Dedifferentiated amniotic fluid mesenchymal stem cell (primary cell): ENCODE results near the gene KCNIP1.

ENCODE experiments used
- DNase-seq: peaks from one replicate; pipeline ENCODE4 v3.0.0-alpha.2; 2016; ENCODE audit errors: extremely low spot score

The KCNIP1 gene

DNA sequence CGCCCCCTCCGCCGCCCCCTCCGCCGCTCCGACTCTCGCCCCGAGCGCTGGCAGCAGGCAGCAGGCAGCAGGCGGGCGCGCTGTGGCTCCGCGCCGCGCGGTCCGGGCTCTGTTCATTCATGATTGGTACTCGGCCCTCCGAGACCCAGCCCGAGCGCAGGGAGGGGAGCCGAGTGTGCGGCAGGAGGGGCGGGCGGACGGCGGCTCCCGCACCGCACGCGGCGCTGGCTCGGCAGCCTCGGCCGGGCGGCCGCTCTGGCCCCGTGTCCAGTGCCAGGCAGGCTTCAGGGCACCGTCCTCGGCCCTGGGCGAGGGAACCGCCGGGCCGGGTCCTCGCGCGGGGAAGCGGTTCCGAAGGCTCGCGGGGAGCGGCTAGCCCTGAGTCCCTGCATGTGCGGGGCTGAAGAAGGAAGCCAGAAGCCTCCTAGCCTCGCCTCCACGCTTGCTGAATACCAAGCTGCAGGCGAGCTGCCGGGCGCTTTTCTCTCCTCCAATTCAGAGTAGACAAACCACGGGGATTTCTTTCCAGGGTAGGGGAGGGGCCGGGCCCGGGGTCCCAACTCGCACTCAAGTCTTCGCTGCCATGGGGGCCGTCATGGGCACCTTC is at the start of gene KCNIP1:
Gene KCNIP1, plus strand, starts transcription at position 31 of the 607 bp plus-strand sequence.
- DNase-seq: no peak

DNA sequence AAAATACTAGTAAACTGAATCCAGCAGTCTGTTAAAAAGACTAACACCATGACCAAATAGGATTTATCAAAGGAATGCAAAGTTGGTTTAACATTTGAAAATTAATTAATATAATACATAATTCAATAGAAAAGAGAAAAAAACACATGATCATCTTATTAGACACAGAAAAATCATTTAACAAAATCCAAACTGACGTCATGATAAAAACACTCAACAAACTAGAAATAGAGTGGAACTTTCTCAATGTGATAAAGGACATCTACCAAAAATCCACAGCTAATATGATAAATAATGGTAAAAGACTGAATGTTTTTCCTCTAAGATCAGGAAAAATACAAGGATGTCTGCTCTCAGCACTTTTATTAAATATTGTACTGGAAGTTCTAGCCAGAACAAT is 40.4 kb upstream of the KCNIP1 start:
- DNase-seq: no peak

- DNase-seq: no peak
Observed at GRCh38 chr5:170464280-170465127, 39.3 kb upstream of the KCNIP1 start.

DNA sequence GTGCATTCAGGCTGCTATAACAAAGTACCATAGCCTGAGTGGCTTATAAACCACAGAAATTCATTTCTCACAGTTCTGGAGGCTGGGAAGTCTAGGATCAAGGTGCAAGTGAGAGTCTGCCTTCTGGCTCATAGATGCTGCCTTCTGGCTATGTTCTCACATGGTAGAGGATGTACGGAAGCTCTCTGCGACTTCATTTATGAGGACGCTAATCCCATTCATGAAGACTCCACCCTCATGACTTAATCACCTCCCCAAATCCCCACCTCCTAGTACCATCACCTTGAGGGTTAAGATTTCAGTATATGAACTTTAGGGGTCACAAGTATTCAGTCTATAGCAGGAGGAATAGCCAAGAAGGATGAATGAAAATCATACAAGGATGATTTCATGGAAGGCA is 37.3 kb upstream of the KCNIP1 start:
- DNase-seq: no peak

DNA sequence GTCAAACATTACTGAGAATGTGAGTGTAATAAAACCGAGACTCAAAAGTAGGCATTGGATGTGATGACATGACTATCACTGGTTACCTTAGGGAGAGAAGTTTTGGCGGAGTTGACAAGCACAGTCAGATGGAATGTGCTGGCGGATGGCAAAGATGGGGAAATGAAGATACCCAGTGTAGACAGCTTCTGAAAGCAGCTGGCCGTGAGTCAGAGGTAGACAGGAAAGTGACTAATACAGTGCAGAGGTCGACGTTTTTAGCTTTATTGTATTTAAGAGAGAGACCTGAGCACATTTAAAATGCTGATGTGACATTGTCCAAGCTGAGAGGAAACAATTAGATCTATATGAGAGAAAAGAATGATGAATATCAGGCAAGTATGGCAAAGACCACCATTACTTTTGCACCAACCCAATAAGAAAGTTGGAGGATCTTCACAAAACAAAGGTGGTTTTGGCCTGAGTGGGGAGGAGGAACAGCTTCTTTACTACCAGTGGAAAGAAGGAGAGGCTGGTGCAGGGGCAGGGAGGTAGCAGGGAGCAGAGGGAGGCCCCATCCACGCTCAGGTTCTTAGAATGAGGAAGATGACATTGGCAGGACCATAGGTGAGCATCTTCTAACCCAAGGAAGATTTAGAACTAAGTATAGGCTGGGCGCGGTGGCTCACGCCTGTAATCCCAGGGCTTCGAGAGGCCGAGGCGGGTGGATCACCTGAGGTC is 36.7 kb upstream of the KCNIP1 start:
- no peak for DNase-seq

GRCh38 chr5:170468633-170469285 is 35.1 kb upstream of the KCNIP1 start:
- no peak for DNase-seq

DNA sequence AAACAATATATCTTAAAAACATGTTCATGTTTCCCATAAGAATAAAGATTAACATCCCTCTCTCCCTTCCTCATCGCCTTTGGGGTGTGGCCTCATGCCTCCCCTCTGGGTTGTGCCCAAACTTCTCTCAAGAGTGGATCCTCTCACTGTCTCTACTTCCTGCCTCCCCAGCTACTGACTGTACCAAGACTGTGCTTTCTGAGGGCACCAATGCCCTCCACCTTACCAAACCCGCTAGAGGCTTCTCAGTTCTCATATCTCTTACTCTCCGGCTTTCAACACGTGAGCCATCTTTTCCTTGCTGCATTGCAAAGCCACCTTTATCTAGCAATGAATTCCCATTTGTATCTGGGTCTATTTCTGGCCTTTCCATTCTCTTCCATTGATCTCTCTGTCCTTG is 34.4 kb upstream of the KCNIP1 start:
- no peak for DNase-seq

- DNase-seq: no peak
Observed at GRCh38 chr5:170470275-170470674, 33.5 kb upstream of the KCNIP1 start.

GRCh38 chr5:170470808-170471404 is 32.9 kb upstream of the KCNIP1 start:
- DNase-seq: no peak

GRCh38 chr5:170471551-170472178 is 32.2 kb upstream of the KCNIP1 start:
- DNase-seq: no peak

- no peak for DNase-seq
Observed at GRCh38 chr5:170473642-170474041, 30.2 kb upstream of the KCNIP1 start.

DNA sequence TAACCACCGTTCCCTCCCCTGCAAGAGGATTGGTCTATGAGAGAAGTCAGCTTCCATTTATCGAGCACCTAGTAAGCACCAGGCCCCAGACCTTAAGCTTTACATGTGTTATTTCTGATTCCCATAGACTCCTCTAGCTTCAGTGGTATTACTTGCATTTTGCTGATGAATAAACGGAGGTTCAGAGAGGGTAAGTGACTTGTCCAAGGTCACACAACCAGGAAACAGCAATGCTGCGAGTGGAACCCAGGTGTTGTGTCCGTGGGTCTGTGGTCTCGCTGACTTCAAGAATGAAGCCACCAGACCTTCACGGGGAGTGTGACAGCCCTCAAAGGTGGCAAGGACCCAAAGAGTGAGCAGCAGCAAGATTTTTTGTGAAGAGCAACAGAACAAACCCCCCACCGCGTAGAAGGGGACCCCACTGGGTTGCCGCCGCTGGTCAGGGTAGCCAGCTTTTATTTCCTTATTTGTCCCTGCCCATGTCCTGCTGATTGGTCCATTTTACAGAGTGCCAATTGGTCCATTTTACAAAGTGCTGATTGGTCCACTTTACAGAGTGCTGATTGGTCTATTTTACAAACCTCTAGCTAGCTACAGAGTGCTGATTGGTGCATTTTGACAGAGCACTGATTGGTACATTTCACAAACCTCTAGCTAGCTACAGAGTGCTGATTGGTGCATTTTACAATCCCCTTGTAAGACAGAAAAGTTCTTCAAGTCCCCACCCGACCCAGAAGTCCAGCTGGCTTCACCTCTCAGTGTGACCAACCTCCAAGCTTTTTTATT is 29.1 kb upstream of the KCNIP1 start:
- DNase-seq: no peak

GRCh38 chr5:170475294-170476000 is 28.4 kb upstream of the KCNIP1 start:
- no peak for DNase-seq

GRCh38 chr5:170476704-170477103 is 27.1 kb upstream of the KCNIP1 start:
- DNase-seq: no peak

DNA sequence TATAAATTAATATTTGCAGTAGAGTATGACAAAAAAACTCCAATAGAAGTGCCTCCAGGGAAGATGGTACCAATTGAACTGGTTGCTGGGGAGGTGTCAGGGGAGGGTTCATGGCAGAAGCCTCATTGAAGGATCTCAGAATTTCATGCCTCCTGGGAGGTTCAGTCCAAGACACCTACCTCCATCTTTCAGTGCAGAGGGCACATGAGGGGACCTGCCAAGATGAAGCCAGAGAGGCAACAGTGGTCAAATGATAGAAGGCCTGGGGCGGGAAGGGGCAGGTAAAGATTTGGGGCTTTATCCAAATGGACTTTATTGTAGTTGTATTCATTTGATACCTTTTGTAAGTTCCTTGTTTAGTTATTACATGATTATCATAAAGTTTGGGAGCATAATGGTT is 25.9 kb upstream of the KCNIP1 start:
- no peak for DNase-seq

GRCh38 chr5:170478306-170478705 is 25.5 kb upstream of the KCNIP1 start:
- no peak for DNase-seq

DNA sequence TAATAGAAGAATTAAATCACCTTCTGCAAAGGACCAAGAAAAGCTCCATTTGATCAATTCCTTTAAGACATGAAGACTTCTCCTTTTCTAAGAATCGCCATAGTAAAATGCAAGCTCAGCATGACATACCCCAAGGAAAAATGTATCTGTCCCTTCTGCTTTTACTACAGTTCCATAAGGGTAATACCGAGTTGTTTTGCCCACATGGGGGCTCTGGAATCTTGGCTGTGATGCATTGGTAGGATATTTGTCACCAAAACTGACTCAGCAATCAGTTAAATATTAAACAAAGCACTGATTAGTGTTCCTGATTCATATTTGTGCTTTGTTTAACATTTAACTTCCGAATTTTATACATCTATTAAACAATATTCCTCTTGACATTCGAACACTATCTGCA is 24.3 kb upstream of the KCNIP1 start:
- no peak for DNase-seq

GRCh38 chr5:170480260-170480659 is 23.6 kb upstream of the KCNIP1 start:
- no peak for DNase-seq

GRCh38 chr5:170481849-170482248 is 22.0 kb upstream of the KCNIP1 start:
- DNase-seq: no peak

- DNase-seq: no peak
Observed at GRCh38 chr5:170482511-170482910, 21.3 kb upstream of the KCNIP1 start.
